Measurements from ENCODE around the gene SPAAR.

SPAAR gene

GRCh38 chr9:35919212-35920008 lies 10.1 kb downstream of the SPAAR start:
- Histone ChIP-seq H3K4me1 (peaks cover 0 to 63% (median 29%) of the 10 kb centered on the region in 4 donors), H3K36me3 (no peaks in the 10 kb centered on the region), H3K27ac (peak overlapping the region; percentile 5 to 36), H3K4me3 (no peak overlapping the region), H3K27me3 (no peaks in the 10 kb centered on the region), H3K9me3 (no peaks in the 10 kb centered on the region)
- no peak for DNase-seq
- intact Hi-C loops (cut with DNase I; ENCODE audit: low total_unique reads), result no loop called here
- no peak for TF ChIP-seq CTCF (IDR thresholded peaks at IDR 0.05)

- no peak for TF ChIP-seq CTCF (IDR thresholded peaks at IDR 0.05)
- intact Hi-C loops (cut with DNase I; ENCODE audit: low total_unique reads), result no loop called here
- no peaks in the 10 kb centered on the region for H3K9me3 ChIP-seq
- DNase-seq, result no peak
- H3K4me3 ChIP-seq, result no peak overlapping the region
- H3K27ac ChIP-seq, result peak overlapping the region; percentile 5 to 36
- H3K27me3 ChIP-seq, result no peaks in the 10 kb centered on the region
- H3K36me3 ChIP-seq, result no peaks in the 10 kb centered on the region
- H3K4me1 ChIP-seq, result peaks cover 0 to 63% (median 29%) of the 10 kb centered on the region in 4 donors
Measured at GRCh38 chr9:35920051-35920620, 10.8 kb downstream of the SPAAR start.

GRCh38 chr9:35923598-35923926 lies 14.3 kb downstream of the SPAAR start:
- Histone ChIP-seq H3K27ac (peak overlapping the region; percentile 58 to 78), H3K36me3 (no peaks in the 10 kb centered on the region), H3K4me1 (peaks cover 0 to 41% (median 16%) of the 10 kb centered on the region in 4 donors), H3K4me3 (no peak overlapping the region), H3K9me3 (no peaks in the 10 kb centered on the region), H3K27me3 (no peaks in the 10 kb centered on the region)
- intact Hi-C loops (cut with DNase I; ENCODE audit: low total_unique reads), result no loop called here
- no peak for DNase-seq
- no peak for TF ChIP-seq CTCF (IDR thresholded peaks at IDR 0.05)

GRCh38 chr9:35923927-35924763 lies 14.9 kb downstream of the SPAAR start:
- intact Hi-C loops (cut with DNase I; ENCODE audit: low total_unique reads), result no loop called here
- TF ChIP-seq CTCF (IDR thresholded peaks at IDR 0.05), result no peak
- Histone ChIP-seq H3K36me3 (no peaks in the 10 kb centered on the region), H3K4me3 (no peak overlapping the region), H3K4me1 (peaks cover 0 to 39% (median 15%) of the 10 kb centered on the region in 4 donors), H3K27ac (peak overlapping the region; percentile 58 to 78), H3K27me3 (no peaks in the 10 kb centered on the region), H3K9me3 (no peaks in the 10 kb centered on the region)
- DNase-seq, result no peak

- intact Hi-C loops (cut with DNase I; ENCODE audit: low total_unique reads), result no loop called here
- Histone ChIP-seq H3K9me3 (no peaks in the 10 kb centered on the region), H3K27me3 (no peaks in the 10 kb centered on the region), H3K4me1 (peaks cover 0 to 21% (median 9%) of the 10 kb centered on the region in 4 donors), H3K4me3 (no peak overlapping the region), H3K36me3 (no peaks in the 10 kb centered on the region), H3K27ac (no peak overlapping the region)
- TF ChIP-seq CTCF (IDR thresholded peaks at IDR 0.05), result no peak
- DNase-seq, result no peak
Measured at GRCh38 chr9:35928591-35929452, 19.5 kb downstream of the SPAAR start.

All from tibial artery (tissue), 4 donors.